ENCODE data around the gene MAT2A.

The MAT2A gene

GRCh38 chr2:85588236-85588635, 49.3 kb downstream of the MAT2A start:
- ATAC-seq: no peak

GRCh38 chr2:85588645-85589044, 49.7 kb downstream of the MAT2A start:
- ATAC-seq: no peak
- no peak for TF ChIP-seq CREB5 (CRISPR knock-in tag; IDR thresholded peaks at IDR 0.05; ENCODE audit: low read depth)
- TF ChIP-seq RARB (CRISPR knock-in tag; IDR thresholded peaks at IDR 0.05): no peak
- TF ChIP-seq ARNTL (CRISPR knock-in tag; IDR thresholded peaks at IDR 0.05; ENCODE audit: borderline replicate concordance, low read depth): no peak
- TF ChIP-seq TSHZ2 (CRISPR knock-in tag; IDR thresholded peaks at IDR 0.05): no peak
- TF ChIP-seq ZC3H10 (CRISPR knock-in tag; IDR thresholded peaks at IDR 0.05): no peak
- no peak for TF ChIP-seq SNAI2 (CRISPR knock-in tag; IDR thresholded peaks at IDR 0.05)
- no peak for TF ChIP-seq ZFP30 (CRISPR knock-in tag; IDR thresholded peaks at IDR 0.05)
- no peak for TF ChIP-seq GLIS3 (CRISPR knock-in tag; IDR thresholded peaks at IDR 0.05)
- no peak for TF ChIP-seq ZNF8 (CRISPR knock-in tag; IDR thresholded peaks at IDR 0.05)
- TF ChIP-seq ZNF70 (CRISPR knock-in tag; IDR thresholded peaks at IDR 0.05): no peak
- TF ChIP-seq TCF4 (CRISPR knock-in tag; IDR thresholded peaks at IDR 0.05; ENCODE audit: borderline replicate concordance): no peak
- no peak for TF ChIP-seq ESRRG (CRISPR knock-in tag; IDR thresholded peaks at IDR 0.05)
- TF ChIP-seq PPARA (CRISPR knock-in tag; IDR thresholded peaks at IDR 0.05; ENCODE audit: borderline replicate concordance): no peak
- TF ChIP-seq OSR1 (CRISPR knock-in tag; IDR thresholded peaks at IDR 0.05): no peak
- TF ChIP-seq BACH2 (CRISPR knock-in tag; IDR thresholded peaks at IDR 0.05; ENCODE audit: borderline replicate concordance): no peak
- no peak for TF ChIP-seq CSRNP3 (CRISPR knock-in tag; IDR thresholded peaks at IDR 0.05)
- TF ChIP-seq ZFP3 (CRISPR knock-in tag; IDR thresholded peaks at IDR 0.05): no peak
- no peak for TF ChIP-seq CSDC2 (CRISPR knock-in tag; IDR thresholded peaks at IDR 0.05)
- TF ChIP-seq POU6F1 (CRISPR knock-in tag; IDR thresholded peaks at IDR 0.05; ENCODE audit: borderline replicate concordance, low read depth): no peak
- no peak for TF ChIP-seq TOX (CRISPR knock-in tag; IDR thresholded peaks at IDR 0.05; ENCODE audit: borderline replicate concordance)

More at GRCh38 chr2:85588236-85588635, 49.3 kb downstream of the MAT2A start:
- TF ChIP-seq ZNF565 (CRISPR knock-in tag; conservative IDR thresholded peaks at IDR 0.05; ENCODE audit: low read depth) (no peak), BACH2 (CRISPR knock-in tag; IDR thresholded peaks at IDR 0.05; ENCODE audit: borderline replicate concordance) (no peak), ZNF70 (CRISPR knock-in tag; IDR thresholded peaks at IDR 0.05) (no peak), PPARA (CRISPR knock-in tag; IDR thresholded peaks at IDR 0.05; ENCODE audit: borderline replicate concordance) (no peak), ESRRG (CRISPR knock-in tag; IDR thresholded peaks at IDR 0.05) (no peak), ISL1 (CRISPR knock-in tag; IDR thresholded peaks at IDR 0.05) (no peak), POU6F1 (CRISPR knock-in tag; IDR thresholded peaks at IDR 0.05; ENCODE audit: borderline replicate concordance, low read depth) (no peak), ARNTL (CRISPR knock-in tag; IDR thresholded peaks at IDR 0.05; ENCODE audit: borderline replicate concordance, low read depth) (no peak)

- ATAC-seq: no peak
- TF ChIP-seq ZNF70 (CRISPR knock-in tag; IDR thresholded peaks at IDR 0.05) (no peak), ZNF8 (CRISPR knock-in tag; IDR thresholded peaks at IDR 0.05) (no peak), POU6F1 (CRISPR knock-in tag; IDR thresholded peaks at IDR 0.05; ENCODE audit: borderline replicate concordance, low read depth) (no peak), OSR1 (CRISPR knock-in tag; IDR thresholded peaks at IDR 0.05) (no peak), GLIS3 (CRISPR knock-in tag; IDR thresholded peaks at IDR 0.05) (no peak), PATZ1 (CRISPR knock-in tag; IDR thresholded peaks at IDR 0.05; ENCODE audit: borderline replicate concordance) (no peak), PPARA (CRISPR knock-in tag; IDR thresholded peaks at IDR 0.05; ENCODE audit: borderline replicate concordance) (no peak), CREB5 (CRISPR knock-in tag; IDR thresholded peaks at IDR 0.05; ENCODE audit: low read depth) (no peak), ISL1 (CRISPR knock-in tag; IDR thresholded peaks at IDR 0.05) (no peak), ESRRG (CRISPR knock-in tag; IDR thresholded peaks at IDR 0.05) (no peak), ARNTL (CRISPR knock-in tag; IDR thresholded peaks at IDR 0.05; ENCODE audit: borderline replicate concordance, low read depth) (no peak), ZFP3 (CRISPR knock-in tag; IDR thresholded peaks at IDR 0.05) (no peak), RARB (CRISPR knock-in tag; IDR thresholded peaks at IDR 0.05) (no peak)
Observed at GRCh38 chr2:85589181-85589580, 50.2 kb downstream of the MAT2A start.

Measured in SK-N-SH treated with all-trans-retinoic acid at 6 μM for 48 hours (cell line).